ENCODE measurements around the gene KLRK1.
"Not testable (repeated sequence)": the region's sequence is repeated elsewhere in the genome, so short reads cannot be mapped to it uniquely, and the experiment has no call there.

KLRK1 gene

DNA sequence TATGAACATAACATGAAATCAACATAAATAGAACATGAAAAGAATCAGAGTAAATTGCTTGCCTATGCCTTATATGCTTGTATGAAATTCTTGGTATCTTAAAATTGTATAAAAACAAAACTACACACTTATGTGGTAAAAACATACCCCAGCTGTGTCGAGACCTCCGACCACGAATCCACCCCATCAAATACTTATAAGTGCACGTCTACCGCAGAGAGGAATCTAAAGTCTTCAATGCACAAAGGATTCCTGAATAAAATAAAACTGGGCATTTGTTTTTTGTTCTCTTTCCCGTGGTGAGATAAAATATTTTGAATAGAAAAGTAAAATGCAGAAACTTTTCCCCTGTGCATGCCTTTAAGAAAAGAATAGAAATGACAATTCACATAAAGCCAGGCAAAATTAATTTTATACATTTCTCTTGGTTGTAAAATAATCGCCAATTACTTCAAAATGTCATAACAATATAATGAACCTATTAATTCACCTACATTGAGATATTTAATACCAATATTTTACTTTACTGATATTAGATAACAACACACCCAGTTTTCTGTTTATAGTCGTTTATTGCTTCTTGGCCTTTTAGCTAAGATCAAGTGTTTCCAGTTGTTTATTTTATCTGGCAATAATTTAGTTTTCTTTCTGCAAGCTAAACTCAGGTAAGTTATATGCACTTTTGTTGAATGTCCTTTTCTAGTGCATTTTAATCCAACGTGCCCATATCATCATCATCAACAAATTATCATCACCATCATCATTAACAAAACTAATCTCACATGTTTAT, 1.0 kb downstream of the KLRK1 start:
- no peak for DNase-seq (ENCODE audit: low read depth in 2 of 3, low spot score in 2 of 3)

DNA sequence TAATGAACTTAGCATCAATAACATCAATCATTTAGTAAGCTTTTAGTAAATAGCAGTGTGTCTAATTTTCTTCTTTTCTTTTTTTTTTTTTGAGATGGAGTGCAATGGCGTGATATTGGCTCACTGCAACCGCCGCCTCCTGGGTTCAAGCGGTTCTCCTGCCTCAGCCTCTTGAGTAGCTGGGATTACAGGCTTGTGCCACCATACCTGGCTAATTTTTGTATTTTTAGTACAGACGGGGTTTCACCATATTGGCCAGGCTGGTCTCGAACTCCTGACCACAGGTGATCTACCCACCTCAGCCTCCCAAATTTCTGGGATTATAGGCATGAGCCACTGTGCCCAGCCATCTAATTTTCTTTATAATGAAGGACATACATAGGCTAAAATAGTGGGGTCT, 2.3 kb downstream of the KLRK1 start:
- DNase-seq (ENCODE audit: low read depth in 2 of 3, low spot score in 2 of 3): not testable (repeated sequence)

DNA sequence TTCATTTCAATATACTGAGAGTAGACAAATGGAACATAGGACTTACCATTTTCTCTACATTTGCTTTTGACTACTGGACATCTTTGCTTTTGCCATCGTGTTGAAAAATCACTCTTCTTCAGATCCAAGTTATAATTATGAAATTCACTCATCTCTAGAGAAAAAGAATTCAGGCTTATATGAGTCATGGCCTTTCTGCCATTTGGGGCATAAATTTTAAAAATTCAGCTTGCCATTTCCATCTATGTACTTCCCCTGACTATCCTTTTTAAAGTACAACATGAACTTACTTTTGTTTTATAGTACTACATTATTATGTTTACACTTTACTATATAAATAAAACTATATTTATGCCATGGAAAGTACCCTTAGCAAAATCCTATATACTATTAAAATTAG, 3.0 kb downstream of the KLRK1 start:
- DNase-seq (ENCODE audit: low read depth in 2 of 3, low spot score in 2 of 3): no peak

DNA sequence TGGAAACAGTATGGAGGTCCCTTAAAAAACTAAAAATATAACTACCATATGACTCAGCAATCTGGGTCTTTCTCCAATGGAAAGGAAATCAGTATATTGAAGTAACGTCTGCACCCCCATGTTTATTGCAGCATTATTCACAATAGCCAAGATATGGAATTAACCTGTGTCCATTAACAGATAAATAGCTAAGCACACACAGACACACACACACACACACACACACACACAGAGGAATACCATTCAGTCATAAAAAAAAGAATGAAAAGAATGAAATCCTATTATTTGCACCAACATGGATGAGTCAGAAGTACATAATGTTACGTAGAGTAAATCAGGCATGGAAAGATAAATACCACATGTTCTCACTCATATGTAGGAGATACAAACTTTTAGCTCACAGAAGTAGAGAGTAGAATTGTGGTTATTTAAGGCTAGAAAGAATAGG, 4.7 kb downstream of the KLRK1 start:
- DNase-seq (ENCODE audit: low read depth in 2 of 3, low spot score in 2 of 3): no peak

DNA sequence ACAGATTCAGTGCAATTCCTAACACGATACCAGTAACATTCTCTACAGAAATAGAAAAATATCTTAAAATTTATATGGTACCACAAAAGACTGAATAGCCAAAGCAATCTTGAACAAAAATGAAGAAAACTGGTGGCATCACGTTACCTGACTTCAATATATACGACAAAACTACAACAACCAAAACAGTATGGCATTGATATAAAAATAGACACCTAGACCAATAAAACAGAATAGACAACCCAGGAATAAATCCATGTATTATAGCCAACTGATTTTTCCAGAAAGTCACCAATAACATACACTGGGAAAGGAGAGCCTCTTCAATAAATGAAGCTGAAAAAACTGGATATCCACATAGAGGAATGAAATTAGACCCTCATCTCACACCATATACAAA, 5.7 kb downstream of the KLRK1 start:
- DNase-seq (ENCODE audit: low read depth in 2 of 3, low spot score in 2 of 3): no peak

DNA sequence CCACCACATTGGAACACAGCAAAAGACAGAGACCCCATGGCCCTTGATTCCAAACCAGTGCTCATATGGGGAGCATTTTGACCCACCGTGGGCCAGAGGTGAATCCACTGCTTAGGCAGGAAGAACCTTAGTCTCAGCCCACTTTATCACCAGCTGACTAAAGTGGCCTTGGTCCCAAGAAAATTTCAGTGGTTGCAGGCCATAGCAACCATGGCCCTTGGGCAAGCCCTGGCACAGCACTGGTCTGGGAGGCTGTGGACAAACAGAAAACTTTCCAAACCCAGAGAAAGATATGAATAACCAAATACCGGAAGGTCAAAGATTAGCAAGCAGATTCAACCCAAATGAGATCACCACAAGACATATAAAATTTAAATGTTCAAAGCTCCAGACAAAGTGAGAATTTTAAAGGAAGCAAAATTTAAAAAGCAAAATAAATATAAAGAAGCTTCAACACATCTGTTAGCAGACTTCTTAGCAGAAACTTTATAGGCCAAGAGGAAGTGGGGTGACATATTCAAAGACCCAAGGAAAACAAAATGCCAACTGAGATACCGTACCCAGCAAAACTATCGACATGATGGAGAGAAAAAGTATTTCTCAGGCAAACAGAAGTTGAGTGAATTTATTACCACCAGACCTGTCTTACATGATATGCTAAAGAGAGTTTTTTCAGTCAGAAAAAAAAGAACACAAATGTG, 7.8 kb downstream of the KLRK1 start:
- DNase-seq (ENCODE audit: low read depth in 2 of 3, low spot score in 2 of 3): no peak

DNA sequence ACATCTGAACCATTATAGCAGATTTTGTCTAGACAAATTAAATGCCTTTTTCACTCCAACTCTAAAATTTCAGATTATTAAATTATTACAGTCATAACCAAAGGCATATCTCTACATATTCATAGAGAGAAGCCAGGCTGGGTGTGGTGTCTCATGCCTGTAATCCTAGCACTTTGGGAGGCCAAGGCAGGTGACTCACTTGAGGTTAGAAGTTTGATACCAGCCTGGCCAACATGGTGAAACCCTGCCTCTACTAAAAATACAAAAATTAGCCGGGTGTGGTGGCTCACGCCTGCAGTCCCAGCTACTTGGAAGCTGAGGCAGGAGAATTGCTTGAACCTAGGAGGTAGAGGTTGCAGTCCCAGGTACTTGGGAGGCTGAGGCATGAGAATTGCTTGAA, 11.1 kb downstream of the KLRK1 start:
- DNase-seq (ENCODE audit: low read depth in 2 of 3, low spot score in 2 of 3): not testable (repeated sequence)

DNA sequence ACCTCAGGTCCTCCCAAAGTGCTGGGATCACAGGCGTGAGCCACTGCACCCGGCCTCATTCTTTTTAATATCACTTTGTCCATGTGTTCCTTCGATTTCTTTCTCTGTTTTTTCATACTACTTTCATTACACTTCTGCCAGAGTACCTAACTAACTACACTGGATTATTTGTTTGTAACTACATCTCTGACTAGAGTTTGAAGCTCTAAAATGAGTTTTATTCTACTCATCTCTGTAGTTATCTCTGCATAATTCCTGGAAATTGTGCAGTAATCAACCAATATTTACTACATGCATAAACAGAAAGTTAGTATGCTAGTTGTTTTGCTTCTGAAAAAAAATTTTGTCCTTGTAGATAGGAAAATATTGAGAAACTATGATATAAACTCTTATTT, 15.2 kb downstream of the KLRK1 start:
- DNase-seq (ENCODE audit: low read depth in 2 of 3, low spot score in 2 of 3): no peak

DNA sequence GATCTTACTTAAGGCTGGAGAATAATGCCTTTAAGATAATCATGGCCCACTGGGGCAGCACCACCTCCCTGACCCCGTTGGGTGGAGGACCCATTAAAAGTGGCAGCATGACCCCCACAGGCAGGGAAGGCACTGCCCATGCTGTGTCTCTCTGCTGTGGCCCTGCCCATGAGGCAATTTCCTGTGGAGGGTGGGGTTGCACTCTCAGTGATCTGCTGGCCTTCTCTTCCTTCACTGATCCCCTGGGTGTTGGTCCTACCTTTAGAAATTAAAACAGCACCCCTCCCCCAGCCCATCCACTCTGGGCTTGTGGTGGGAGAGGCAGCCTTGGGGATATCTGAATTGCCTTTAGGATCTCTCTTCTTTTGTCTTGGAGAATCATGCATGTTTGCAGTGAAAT, 17.3 kb downstream of the KLRK1 start:
- no peak for DNase-seq (ENCODE audit: low read depth in 2 of 3, low spot score in 2 of 3)

DNA sequence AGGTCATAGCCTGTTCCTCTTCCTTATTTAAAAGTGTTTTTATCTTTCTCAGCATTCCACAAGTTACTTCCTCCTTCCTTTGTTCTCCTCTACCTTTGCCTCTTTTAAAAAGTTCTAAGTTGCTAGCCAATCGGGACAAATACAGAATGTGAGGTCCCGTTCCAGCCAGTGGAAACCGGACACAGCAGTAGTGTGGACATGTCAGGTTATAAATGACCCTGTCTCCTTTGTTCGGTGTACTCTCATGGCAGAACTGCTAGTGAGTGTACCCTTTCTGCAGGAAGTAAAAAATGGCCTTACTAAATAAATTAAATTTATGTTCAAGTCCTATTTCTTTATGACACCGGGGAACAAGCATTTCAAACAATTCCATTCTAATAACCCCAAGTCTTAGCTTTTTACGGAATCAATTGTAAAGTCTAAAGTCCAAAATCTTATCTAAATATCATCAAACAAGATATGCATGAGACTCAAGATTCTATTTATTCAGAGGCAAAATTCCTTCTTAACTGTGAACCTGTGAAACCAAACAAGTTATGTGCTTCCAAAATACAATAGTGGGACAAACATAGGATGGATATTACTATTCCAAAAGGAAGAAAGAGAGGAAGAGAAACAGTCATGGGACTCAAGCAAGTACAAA, 17.8 kb downstream of the KLRK1 start:
- not testable (repeated sequence) for DNase-seq (ENCODE audit: low read depth in 2 of 3, low spot score in 2 of 3)

DNA sequence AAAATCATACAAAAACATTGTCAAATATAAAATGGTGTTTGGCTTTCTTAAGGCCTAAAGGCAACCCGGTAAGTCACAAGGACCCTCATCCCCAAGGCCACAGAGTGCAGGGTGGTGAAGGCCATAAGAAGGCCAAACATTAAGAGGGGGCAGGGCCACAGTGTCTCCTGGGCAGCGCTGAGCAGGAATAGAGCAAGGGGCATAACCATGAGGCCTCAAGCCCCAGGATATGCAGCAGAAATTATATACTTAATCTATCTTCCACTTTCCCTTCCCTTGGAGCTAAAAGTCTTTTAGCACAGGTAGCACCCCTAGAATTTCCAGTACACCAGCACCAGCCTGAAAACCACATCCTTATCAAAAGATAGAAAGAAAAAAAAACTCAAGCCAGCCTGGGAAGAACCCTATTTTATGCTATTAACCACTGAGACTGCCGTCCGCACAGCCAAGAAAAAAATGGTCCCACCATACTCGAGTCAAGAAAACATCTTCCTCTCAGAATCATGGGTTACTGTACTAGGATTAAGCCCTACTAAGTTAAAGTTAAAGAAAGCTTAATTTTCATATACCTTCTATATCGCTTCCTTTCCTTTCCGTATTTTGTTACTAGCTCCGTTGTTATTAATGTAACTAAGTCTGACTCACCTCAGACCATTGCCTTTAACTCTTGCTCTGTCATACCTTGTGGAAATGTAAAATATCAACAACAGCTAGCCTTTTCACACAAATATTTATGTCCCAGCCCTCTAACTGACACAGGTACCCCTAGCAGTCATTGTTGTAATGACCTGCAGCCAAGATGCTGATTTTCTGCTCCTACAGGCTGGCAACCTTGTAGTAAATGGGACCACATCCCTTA, 20.1 kb downstream of the KLRK1 start:
- no peak for DNase-seq (ENCODE audit: low read depth in 2 of 3, low spot score in 2 of 3)

DNA sequence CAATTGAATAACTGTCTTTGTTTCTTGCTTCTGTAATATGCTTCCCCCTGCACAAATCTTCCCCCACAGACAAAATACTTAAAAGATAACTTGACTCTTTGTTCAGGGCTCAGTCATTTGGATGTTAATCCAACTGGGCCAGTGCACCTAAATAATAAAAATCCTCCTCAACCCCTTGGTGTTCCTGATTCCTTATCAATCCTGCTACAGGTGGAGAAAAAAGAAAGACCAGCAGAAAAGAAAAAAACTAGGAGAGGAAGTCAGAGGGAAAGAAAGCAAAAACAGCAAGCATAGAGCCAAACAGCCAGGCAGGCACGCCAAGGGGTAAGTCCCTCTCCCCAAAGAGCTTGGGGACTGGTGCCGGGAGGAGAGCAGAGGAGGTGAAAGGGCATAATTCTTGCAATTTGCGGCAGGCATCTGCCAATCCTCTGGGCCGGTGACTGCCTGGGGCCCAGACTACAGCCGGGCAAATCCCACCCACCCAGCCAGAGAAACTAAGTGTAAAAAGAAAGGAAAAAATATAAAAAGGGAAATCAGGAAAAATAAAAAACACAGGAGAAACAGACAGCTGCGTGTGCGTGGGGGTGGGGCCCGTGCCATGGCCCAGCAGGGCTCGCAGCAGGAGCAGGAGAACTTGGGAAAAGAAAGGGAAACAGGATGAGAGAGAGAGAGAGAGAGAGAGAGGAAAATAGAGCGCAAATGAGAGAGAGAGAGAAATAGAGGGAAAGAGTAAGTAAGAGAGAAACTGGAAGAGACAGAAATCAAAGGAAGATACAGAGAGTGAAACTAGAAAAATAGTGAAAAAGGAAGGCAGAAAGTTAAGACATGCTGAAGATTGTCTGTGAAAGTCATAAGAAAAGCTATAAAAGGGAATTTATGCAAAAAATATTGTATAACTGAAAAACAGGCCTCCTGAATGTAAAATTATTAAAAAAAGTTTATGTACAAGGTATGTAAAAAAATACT, 21.4 kb downstream of the KLRK1 start:
- no peak for DNase-seq (ENCODE audit: low read depth in 2 of 3, low spot score in 2 of 3)

DNA sequence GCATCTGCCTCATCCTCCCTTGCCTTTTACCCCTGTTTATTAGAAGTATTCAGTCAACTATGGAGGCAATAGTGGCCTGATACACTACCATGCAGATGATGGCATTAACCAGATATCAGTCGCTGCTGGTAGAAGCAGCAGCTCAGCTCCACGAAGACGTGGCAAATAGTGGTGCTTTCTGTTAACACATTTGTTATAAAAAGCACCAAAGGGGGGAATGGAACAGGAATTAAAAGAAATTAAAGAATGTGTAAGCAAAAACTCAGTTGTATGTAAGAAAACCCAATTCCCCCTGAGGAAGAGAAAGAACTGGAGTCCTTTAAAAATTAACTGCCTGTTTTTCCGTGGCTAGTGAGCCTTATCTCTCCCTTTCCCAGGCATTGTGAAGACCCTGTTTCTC, 22.1 kb downstream of the KLRK1 start:
- not testable (repeated sequence) for DNase-seq (ENCODE audit: low read depth in 2 of 3, low spot score in 2 of 3)

DNA sequence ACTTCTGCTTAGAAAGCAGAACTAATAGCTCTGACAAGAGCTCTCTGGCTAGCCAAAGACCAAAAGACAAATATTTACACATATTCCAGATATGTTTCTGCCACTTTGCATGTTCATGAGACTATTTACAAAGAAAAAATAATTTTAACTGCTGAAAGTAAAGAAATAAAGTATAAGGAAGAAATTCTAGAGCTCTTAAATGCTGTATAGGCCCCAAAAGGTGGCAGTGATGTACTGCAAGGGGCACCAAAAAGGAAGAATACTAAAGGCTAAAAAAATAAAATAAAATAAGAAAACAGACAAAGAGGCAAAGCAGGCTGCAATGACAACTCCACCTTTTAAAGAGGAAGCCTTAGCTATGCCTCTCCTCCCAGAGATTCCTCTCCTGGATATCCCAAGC, 23.0 kb downstream of the KLRK1 start:
- no peak for DNase-seq (ENCODE audit: low read depth in 2 of 3, low spot score in 2 of 3)

DNA sequence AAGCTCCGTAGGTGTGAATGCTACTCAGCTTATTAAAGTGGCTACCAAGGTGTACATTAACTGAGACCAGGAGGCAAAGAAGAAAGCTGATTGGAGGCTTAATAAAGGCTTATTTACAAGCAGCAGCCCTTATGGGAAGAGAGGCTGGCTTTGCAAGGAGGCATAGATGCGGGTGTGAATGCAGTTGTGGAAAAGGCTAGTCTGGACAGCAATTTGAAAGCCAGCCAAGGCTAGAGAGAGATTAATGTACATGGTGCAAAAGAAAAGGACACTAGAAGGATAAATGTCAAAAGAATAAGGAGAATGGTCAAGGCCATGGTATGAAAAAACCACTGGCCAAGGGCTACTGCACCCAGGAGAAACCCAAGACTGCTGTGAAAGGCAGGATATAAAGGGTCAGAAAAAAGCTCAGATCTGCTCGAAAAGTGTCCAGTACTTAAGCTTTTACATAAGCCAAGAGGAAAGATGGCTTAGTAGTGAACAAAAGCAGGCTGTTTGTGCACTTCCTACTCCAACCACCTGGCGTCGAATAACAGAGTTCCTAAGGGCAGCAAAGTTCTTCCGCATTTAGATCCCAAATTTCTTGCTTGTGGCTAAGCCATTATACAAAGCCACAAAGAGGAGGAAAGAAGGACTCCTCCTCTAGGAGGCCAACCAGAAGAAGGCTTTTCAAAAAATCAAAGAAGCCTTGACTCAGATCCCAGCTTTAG, 24.0 kb downstream of the KLRK1 start:
- no peak for DNase-seq (ENCODE audit: low read depth in 2 of 3, low spot score in 2 of 3)

DNA sequence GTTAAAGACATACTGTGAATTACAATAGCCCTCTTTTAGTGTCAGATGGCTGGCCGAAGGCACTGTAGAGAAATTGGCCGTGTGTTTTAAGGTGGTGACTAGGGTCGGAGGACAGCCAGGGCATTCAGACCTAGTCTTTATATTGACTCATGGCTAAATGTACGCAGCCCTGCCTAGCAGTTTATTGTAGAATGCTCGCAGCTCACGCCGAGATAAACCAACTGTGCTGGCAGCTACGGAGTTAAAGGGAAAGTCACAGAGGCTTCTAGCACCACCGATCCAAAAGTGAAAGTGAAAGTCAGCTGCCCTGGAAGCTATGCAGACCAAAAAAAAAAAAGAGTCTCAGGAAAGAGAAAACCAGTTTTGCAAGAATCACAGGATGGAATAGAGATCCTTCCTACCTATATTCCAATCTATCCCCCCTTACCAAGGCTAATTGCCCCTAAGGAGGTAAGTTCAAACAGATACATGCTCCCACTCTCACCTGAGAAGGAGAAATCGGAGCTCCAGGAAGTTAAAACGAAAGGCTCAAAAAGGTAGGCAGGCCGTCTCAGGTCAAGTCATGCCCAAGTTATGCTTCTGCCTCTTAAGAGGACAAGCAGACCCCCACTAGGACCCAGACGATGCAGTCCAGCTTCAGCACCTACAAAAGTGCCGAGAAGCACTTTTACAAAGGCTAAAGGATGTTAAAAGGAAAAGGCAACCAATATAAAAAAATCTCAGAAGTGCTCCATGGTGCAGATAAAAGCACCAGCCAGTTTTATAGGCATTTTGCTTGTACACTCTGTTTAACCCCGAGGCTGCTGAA, 24.8 kb downstream of the KLRK1 start:
- no peak for DNase-seq (ENCODE audit: low read depth in 2 of 3, low spot score in 2 of 3)

DNA sequence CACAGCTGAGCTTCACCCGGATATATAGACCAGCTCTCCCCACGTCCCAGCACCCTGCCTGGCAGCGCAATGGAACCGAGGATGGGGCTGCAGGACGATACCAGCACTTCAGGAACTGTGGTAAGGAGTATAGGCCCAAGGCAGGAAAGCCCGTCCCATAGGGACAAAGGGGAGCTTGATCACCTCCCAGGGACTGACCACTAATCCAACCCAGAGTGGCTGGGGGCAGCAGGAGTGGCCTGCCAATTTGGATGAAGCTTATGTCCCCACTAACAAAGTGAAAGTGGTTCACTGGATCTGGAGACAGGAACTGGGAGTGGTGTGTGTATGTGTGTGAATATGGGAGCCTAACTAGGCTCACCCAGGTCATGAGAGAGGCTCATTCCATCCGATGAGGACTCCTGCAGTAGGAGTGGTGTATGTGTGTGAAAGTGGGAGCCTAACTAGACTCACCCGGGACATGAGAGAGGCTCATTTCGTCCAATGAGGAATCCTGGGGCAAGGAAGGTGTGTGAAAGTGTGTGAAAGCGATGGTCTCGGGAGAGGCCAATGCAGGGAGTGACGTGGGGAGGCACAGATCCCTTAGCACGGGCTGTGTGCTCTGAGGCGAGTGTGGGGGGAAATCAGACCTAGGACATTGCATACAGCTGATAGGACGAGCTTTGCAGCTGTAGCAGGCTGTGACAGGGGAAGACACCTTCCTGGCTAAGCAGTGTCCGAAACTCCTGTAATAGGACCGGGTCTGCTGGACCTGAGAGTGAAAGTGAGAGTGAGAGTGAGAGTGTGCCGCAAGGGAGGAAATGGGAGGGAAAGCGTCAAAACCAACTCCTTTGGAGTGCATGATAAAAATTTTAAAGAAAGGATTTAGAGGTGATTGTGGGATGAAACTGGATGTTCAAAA, 25.7 kb downstream of the KLRK1 start:
- no peak for DNase-seq (ENCODE audit: low read depth in 2 of 3, low spot score in 2 of 3)

DNA sequence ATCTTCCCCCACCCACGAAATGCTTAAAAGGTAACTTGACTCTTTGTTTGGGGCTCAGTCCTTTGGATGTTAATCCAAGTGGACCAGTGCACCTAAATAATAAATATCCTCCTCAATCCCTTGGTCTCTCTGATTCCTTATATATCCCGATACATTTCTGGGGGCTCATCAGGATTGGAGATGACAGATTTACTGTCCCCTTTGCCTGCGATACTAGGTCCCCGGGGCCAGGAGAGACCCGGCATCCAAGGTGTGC, 26.3 kb downstream of the KLRK1 start:
- DNase-seq (ENCODE audit: low read depth in 2 of 3, low spot score in 2 of 3): no peak
